Karpas-422 (cell line): ENCODE measurements around the gene ROR2. TPM values are rescaled to one million over a fixed set of nuclear protein-coding genes. Genes with fewer than 3 reads are reported as not detected.

Experiments used
- DNase-seq: peaks from one replicate; pipeline ENCODE4 v3.0.0-alpha.2; 2015
- H2AFZ ChIP-seq: fragments of 200-600 bp; sonication (generic); 2 replicates; pipeline ENCODE4 v1.6.1; 2014; ENCODE audit warnings: antibody characterized with exemption, low read length, mixed read lengths
- H3K27ac ChIP-seq: fragments of 200-600 bp; sonication (generic); 2 replicates; pipeline ENCODE4 v1.5.1; 2014; ENCODE audit warnings: mild to moderate bottlenecking, low read length, moderate library complexity
- H3K27me3 ChIP-seq: fragments of 200-600 bp; sonication (generic); 2 replicates; pipeline ENCODE4 v1.6.1; 2014; ENCODE audit warnings: low read length, mixed read lengths
- H3K36me3 ChIP-seq: fragments of 200-600 bp; sonication (generic); 2 replicates; pipeline ENCODE4 v1.6.1; 2014; ENCODE audit warnings: low read length, mixed read lengths; ENCODE audit not compliant: insufficient read depth
- H3K4me1 ChIP-seq: fragments of 200-600 bp; sonication (generic); 2 replicates; pipeline ENCODE4 v1.6.1; 2014; ENCODE audit warnings: mild to moderate bottlenecking, low read length, mixed read lengths
- H3K4me2 ChIP-seq: fragments of 200-600 bp; sonication (generic); 2 replicates; pipeline ENCODE4 v1.6.1; 2014; ENCODE audit warnings: low read length, low read depth, mild to moderate bottlenecking; ENCODE audit not compliant: poor library complexity, severe bottlenecking
- H3K4me3 ChIP-seq: fragments of 200-600 bp; sonication (generic); 2 replicates; pipeline ENCODE4 v1.5.1; 2014; ENCODE audit warnings: mild to moderate bottlenecking, antibody characterized with exemption, low read length, mixed read lengths
- H3K79me2 ChIP-seq: fragments of 200-600 bp; sonication (generic); 2 replicates; pipeline ENCODE4 v1.6.1; 2014; ENCODE audit warnings: mild to moderate bottlenecking, low read length, mixed read lengths
- H3K9ac ChIP-seq: fragments of 200-600 bp; sonication (generic); 2 replicates; pipeline ENCODE4 v1.6.0; 2014; ENCODE audit warnings: low read length
- H3K9me2 ChIP-seq: fragments of 200-600 bp; sonication (generic), shearing (Covaris generic); replicated peaks from 2 replicates; pipeline ENCODE4 v1.6.0; 2014; ENCODE audit warnings: mild to moderate bottlenecking, low read length, moderate library complexity; ENCODE audit not compliant: insufficient read depth
- H3K9me3 ChIP-seq: fragments of 300-700, 200-600 bp; sonication (generic); 2 replicates; pipeline ENCODE4 v1.6.1; 2014; ENCODE audit warnings: low read length, mixed read lengths
- H4K20me1 ChIP-seq: fragments of 200-600 bp; sonication (generic); 2 replicates; pipeline ENCODE4 v1.6.1; 2014; ENCODE audit warnings: mild to moderate bottlenecking, antibody characterized with exemption, low read length, low read depth; ENCODE audit not compliant: insufficient read depth
- total RNA-seq: library from RNA; depleted of rRNA; stranded (reverse); fragments of >200 nt; shearing (Covaris generic); gene quantifications from 2 replicates; pipeline ENCODE4 v1.2.3, GENCODE V29; 2014; ENCODE audit warnings: low replicate concordance

ROR2 gene
- total RNA-seq, 1 experiment from 2014 or later: not detected

DNA sequence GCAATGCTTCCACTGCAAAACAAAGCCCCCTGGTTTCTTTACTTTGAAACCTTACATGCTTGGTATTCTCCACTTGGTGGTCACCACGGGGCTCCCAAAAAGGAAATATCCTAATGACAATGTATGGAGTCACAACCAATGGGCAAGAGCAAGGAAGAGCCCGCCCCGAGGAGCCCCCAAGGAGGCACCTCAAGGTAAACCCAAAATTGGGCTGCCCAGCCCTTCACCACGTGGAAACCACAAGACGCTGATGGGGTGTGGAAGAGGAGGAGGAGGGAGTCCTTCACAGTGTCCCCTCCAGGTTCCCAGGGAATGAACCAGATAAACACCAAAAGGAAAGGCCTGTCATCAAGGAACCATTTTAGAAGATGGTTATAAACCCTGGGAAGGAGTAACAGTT is 3.8 kb downstream of the ROR2 start:
- Histone ChIP-seq H3K9me2 (no peaks in the 10 kb centered on the region), H3K27ac (no peak overlapping the region), H4K20me1 (no peaks in the 10 kb centered on the region), H3K4me1 (peaks cover 11% of the 10 kb centered on the region), H3K79me2 (no peaks in the 10 kb centered on the region), H3K9me3 (no peaks in the 10 kb centered on the region), H2AFZ (no peak overlapping the region), H3K4me3 (no peak overlapping the region), H3K27me3 (no peaks in the 10 kb centered on the region), H3K36me3 (no peaks in the 10 kb centered on the region), H3K9ac (no peak overlapping the region), H3K4me2 (no peak overlapping the region)
- no peak for DNase-seq

DNA sequence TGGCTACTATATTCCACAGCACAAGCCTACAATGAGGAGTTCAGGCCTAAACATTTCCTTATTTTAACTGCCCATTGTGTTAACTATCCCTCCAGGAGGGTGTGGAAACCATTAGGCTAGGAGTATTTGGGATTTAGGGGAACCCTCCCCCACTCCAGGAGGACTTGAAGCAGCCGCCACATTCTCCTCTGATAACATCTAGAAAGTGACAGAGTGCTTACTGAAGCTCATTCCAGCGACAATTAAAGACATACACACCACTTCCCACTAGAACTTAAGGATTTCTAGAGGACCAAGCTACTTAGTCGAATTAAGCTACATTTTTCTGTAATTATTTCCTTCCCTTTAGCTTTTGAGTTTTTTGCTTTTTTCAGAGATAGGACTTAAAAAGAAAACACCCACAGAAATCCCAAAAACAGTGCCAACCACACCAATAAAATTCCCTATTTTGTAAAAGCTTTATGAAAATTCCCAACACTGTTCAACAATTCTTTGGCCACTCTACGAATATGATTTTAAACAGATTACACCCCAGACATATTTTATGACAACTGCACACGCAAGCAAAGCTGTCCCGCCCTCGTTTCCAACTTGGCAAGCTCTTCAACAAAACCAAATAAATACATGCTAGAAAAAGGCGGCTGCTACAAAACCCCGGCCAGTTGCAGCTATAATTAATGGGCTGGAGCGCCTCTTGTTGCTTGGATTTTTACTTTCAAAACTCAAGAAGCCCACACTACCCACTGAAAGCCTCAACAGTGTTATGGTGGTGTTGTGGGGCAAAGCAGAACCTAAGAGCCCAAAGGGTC is 4.5 kb downstream of the ROR2 start:
- Histone ChIP-seq H3K79me2 (no peaks in the 10 kb centered on the region), H3K9me2 (no peaks in the 10 kb centered on the region), H3K4me2 (no peak overlapping the region), H3K9me3 (no peaks in the 10 kb centered on the region), H3K27me3 (no peaks in the 10 kb centered on the region), H2AFZ (no peak overlapping the region), H3K4me1 (peaks cover 11% of the 10 kb centered on the region), H3K4me3 (no peak overlapping the region), H4K20me1 (no peaks in the 10 kb centered on the region), H3K9ac (no peak overlapping the region), H3K27ac (no peak overlapping the region), H3K36me3 (no peaks in the 10 kb centered on the region)
- DNase-seq: no peak

DNA sequence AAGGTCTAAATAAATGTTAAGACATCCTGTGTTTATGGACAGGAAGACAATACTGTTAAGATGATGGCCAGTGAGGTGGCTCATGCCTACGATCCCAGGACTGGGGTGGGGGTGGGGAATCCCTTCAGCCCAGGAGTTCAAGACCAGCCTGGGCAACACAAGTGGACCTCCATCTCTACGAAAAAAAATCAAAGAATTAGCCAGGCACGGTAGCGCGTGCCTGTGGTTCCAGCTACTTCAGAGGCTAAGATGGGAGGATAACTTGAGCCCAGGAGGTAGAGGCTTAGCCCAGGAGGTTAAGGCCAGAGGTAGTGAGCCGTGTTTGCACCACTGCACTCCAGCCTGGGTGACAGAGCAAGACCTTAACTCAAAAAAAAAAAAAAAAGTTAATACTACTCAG is 5.3 kb downstream of the ROR2 start:
- no peaks in the 10 kb centered on the region for H3K36me3 ChIP-seq
- no peaks in the 10 kb centered on the region for H4K20me1 ChIP-seq
- no peak overlapping the region for H3K4me3 ChIP-seq
- H2AFZ ChIP-seq: no peak overlapping the region
- H3K27ac ChIP-seq: no peak overlapping the region
- H3K27me3 ChIP-seq: no peaks in the 10 kb centered on the region
- H3K4me2 ChIP-seq: no peak overlapping the region
- H3K9ac ChIP-seq: no peak overlapping the region
- DNase-seq: no peak
- no peaks in the 10 kb centered on the region for H3K9me2 ChIP-seq
- H3K79me2 ChIP-seq: no peaks in the 10 kb centered on the region
- peaks cover 11% of the 10 kb centered on the region for H3K4me1 ChIP-seq
- no peaks in the 10 kb centered on the region for H3K9me3 ChIP-seq

DNA sequence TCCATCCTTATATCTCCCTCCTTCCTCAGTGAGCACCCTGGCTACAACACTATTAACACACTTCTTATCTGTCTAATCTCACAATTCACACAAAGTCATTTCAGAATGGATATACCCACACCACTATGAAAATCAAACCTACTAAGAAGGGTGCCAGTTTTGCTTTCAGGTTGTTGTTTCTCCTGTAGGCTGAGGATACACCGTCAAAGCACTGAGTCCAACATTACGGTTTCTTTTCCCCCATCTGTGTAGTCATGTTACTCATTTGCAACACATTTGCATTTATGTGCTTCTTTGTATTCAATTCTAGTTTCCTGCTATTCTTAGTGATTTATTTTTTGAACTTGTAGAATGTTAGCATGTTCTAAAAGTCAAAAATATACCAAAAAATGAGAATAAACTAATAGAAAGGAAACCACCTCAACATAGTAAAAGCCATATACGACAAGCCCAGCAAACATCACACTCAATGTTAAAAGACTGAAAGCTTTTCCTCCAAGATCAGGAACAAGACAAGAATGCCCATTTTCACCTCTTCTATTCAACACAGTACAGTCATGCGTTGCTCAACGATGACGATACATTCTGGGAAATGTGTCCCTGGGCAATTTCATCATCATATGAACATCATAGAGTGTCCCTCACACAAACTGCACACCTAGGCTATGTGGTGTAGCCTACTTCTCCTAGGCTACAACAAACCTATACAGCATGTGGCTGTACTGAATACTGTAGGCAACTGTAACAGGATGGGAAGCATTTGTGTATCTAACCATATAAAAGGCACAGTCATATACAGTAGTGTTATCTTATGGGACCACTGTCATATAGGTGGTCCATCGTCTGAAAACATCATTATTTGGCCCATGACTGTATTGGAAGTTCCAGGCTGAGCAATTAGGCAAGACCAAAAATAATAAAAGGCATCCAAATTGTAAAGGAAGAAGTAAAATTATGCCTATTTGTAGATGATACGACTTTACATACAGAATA is 6.3 kb downstream of the ROR2 start:
- no peak overlapping the region for H3K4me3 ChIP-seq
- H3K9me3 ChIP-seq: no peaks in the 10 kb centered on the region
- H3K27me3 ChIP-seq: no peaks in the 10 kb centered on the region
- no peak overlapping the region for H3K9ac ChIP-seq
- H3K36me3 ChIP-seq: no peaks in the 10 kb centered on the region
- H3K79me2 ChIP-seq: no peaks in the 10 kb centered on the region
- no peaks in the 10 kb centered on the region for H4K20me1 ChIP-seq
- DNase-seq: no peak
- no peaks in the 10 kb centered on the region for H3K9me2 ChIP-seq
- no peak overlapping the region for H3K27ac ChIP-seq
- no peak overlapping the region for H3K4me2 ChIP-seq
- H3K4me1 ChIP-seq: peaks cover 11% of the 10 kb centered on the region
- no peak overlapping the region for H2AFZ ChIP-seq

DNA sequence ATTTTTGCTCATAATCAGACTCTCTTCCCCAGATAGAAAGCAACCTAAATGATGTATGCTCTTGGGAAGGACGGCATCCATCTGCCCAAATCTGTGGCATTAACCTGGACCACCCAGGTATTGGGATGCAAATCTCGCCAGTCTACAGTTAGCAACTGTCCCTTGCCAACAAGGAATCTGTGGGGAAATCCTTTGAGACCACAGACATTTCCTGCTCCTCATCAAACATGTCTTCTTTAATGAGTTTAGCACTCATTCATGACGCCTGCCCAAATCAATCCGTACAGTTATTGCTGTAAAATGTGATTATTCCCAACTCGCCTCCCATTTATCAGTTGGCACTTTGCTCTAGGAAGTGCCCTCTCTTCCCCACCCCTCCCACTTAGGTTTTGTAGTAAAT is 7.8 kb downstream of the ROR2 start:
- H3K79me2 ChIP-seq: no peaks in the 10 kb centered on the region
- no peaks in the 10 kb centered on the region for H3K36me3 ChIP-seq
- H2AFZ ChIP-seq: no peak overlapping the region
- H3K27me3 ChIP-seq: no peaks in the 10 kb centered on the region
- no peak overlapping the region for H3K27ac ChIP-seq
- H3K9me3 ChIP-seq: no peaks in the 10 kb centered on the region
- no peak overlapping the region for H3K4me3 ChIP-seq
- no peaks in the 10 kb centered on the region for H4K20me1 ChIP-seq
- H3K4me1 ChIP-seq: peaks cover 11% of the 10 kb centered on the region
- no peak for DNase-seq
- no peaks in the 10 kb centered on the region for H3K9me2 ChIP-seq
- H3K4me2 ChIP-seq: no peak overlapping the region
- no peak overlapping the region for H3K9ac ChIP-seq

DNA sequence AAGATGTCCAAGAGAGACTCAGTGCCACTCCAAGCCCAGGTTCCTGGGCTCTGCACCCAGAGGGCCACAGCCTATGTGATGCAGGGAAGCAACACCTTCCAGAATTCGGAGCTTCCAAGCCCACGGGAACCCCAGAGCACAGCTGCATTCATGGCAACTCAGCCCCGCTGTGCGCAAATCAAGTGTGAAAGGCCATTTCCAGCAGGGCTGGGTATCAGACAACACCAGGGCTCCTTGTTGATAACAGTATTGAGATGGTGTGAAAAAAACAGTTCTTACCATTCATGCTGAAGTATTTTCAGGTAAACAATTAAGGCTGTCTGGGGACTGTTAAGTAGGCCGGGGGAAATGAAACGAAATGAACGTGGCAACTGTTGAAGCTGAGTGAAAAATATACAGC is 10.1 kb downstream of the ROR2 start:
- Histone ChIP-seq H2AFZ (no peak overlapping the region), H3K9me3 (no peaks in the 10 kb centered on the region), H3K79me2 (no peaks in the 10 kb centered on the region), H3K4me1 (peaks cover 6% of the 10 kb centered on the region; the same call in 1 of the 2 replicates), H3K4me2 (no peak overlapping the region), H3K36me3 (no peaks in the 10 kb centered on the region), H3K9ac (no peak overlapping the region), H4K20me1 (no peaks in the 10 kb centered on the region), H3K4me3 (no peak overlapping the region), H3K27ac (no peak overlapping the region), H3K27me3 (no peaks in the 10 kb centered on the region), H3K9me2 (no peaks in the 10 kb centered on the region)
- no peak for DNase-seq

DNA sequence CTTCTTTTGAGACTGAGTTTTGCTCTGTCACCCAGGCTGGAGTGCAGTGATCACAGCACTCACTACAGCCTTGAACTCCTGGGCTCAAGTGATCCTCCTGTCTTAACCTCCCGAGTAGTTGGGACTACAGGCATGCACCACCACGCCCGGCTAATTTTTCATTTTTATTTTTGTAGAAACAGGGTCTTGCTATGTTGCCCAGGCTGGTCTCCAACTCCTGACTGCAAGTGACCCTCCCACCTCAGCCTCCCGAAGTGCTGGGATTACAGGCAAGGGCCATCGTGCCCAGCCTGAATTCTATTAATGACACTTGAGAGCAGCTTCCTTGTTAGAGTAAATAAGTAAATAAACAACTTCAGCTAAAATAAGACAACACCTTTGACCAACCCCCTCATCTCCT is 12.3 kb downstream of the ROR2 start:
- no peak for DNase-seq
- Histone ChIP-seq H4K20me1 (no peaks in the 10 kb centered on the region), H3K27ac (no peak overlapping the region), H3K79me2 (no peaks in the 10 kb centered on the region), H3K4me2 (no peak overlapping the region), H3K9me2 (no peaks in the 10 kb centered on the region), H3K9ac (no peak overlapping the region), H3K27me3 (no peaks in the 10 kb centered on the region), H3K9me3 (no peaks in the 10 kb centered on the region), H2AFZ (no peak overlapping the region), H3K36me3 (no peaks in the 10 kb centered on the region), H3K4me3 (no peak overlapping the region), H3K4me1 (no peaks in the 10 kb centered on the region)

DNA sequence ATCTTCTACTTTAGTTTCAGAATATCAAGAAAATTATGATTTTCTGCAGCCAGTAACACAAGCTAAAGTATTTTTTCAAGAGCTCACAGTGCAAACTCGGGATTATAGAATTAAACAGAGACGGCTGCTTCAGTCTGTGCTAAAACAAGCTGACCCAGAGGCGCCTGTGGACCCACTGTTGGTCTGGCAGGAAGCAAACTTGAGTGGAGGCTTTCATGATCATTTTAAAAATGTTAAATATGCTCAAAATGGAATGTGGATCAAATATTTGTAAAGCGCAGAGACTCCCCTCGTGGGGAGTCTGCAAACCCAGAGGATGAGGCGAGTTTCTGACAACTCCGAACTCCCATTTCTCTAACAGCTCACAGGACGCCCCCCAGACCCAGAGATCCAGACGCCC is 13.0 kb downstream of the ROR2 start:
- Histone ChIP-seq H3K4me1 (no peaks in the 10 kb centered on the region), H3K4me2 (no peak overlapping the region), H3K27me3 (no peaks in the 10 kb centered on the region), H3K9me2 (no peaks in the 10 kb centered on the region), H3K36me3 (no peaks in the 10 kb centered on the region), H3K9me3 (no peaks in the 10 kb centered on the region), H3K9ac (no peak overlapping the region), H3K27ac (no peak overlapping the region), H3K79me2 (no peaks in the 10 kb centered on the region), H3K4me3 (no peak overlapping the region), H4K20me1 (no peaks in the 10 kb centered on the region), H2AFZ (no peak overlapping the region)
- no peak for DNase-seq
